Hepatocyte (in vitro differentiated cells): ENCODE data around the gene KRT6A.

ENCODE experiments used
- EZH2 ChIP-seq: fragments of 200-600 bp; sonication (generic); IDR thresholded peaks from 2 replicates; pipeline ENCODE4 v1.6.1; 2016; ENCODE audit warnings: antibody characterized with exemption, mild to moderate bottlenecking, borderline replicate concordance
- EZH2phosphoT487 ChIP-seq: fragments of 200-600 bp; sonication (generic); IDR thresholded peaks from one replicate; pipeline ENCODE4 v1.6.1; 2018; ENCODE audit warnings: antibody characterized with exemption, mild to moderate bottlenecking, low read depth, moderate library complexity; ENCODE audit not compliant: unreplicated experiment, severe bottlenecking
- TF ChIP-seq, protein P1 (sequence below): fragments of 200-600 bp; sonication (generic); IDR thresholded peaks from 2 replicates; pipeline ENCODE4 v1.5.1; 2016; ENCODE audit warnings: antibody characterized with exemption, mild to moderate bottlenecking; ENCODE audit not compliant: poor library complexity

DNA sequence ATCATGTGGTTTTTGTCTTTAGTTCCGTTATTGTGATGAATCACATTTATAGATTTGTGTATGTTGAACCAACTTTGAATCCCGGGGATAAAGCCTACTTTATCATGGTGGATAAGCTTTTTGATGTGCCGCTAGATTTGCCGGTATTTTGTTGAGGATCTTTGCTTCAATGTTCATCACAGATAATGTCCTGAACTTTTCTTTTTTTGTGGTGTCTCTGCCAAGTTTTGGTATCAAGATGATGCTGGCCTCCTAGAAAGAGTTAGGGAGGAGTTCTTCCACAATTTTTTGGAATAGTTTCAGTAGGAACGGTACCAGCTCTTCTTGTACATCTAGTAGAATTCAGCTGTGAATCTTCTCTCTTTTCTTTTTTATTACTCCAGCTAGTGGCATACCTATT, 34.2 kb downstream of the KRT6A start:
- TF ChIP-seq, protein P1, sequence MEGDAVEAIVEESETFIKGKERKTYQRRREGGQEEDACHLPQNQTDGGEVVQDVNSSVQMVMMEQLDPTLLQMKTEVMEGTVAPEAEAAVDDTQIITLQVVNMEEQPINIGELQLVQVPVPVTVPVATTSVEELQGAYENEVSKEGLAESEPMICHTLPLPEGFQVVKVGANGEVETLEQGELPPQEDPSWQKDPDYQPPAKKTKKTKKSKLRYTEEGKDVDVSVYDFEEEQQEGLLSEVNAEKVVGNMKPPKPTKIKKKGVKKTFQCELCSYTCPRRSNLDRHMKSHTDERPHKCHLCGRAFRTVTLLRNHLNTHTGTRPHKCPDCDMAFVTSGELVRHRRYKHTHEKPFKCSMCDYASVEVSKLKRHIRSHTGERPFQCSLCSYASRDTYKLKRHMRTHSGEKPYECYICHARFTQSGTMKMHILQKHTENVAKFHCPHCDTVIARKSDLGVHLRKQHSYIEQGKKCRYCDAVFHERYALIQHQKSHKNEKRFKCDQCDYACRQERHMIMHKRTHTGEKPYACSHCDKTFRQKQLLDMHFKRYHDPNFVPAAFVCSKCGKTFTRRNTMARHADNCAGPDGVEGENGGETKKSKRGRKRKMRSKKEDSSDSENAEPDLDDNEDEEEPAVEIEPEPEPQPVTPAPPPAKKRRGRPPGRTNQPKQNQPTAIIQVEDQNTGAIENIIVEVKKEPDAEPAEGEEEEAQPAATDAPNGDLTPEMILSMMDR: no peak
- TF ChIP-seq EZH2phosphoT487: no peak
- no peak for TF ChIP-seq EZH2
